HEK293 (cell line): ENCODE data around the gene ATP6V0A4.

Experiments
- CTCF ChIA-PET: fragments of 350-600 bp; formaldehyde crosslinking; extraction: SDS; loops from one replicate; lab custom pipeline; 2021; ENCODE audit warnings: antibody characterized with exemption; lab: Yijun Ruan, JAX
- POLR2A ChIA-PET: fragments of 300-600 bp; formaldehyde crosslinking; extraction: SDS; loops from one replicate; lab custom pipeline; 2020; ENCODE audit warnings: antibody characterized with exemption, inconsistent platforms; lab: Yijun Ruan, JAX
- H3K27ac ChIP-seq: fragments of 200-500 bp; sonication (Bioruptor generic); 2 replicates; pipeline ENCODE4 v1.5.1; 2014; ENCODE audit warnings: low read depth, low read length, control low read depth, inconsistent platforms; ENCODE audit errors: extremely low read depth
- H3K36me3 ChIP-seq, 2 experiments: fragments of 200-500 bp in 1 of 2; sonication (Bioruptor generic) in 1 of 2; 1 replicate in 1 of 2; 2 replicates in 1 of 2; pipeline ENCODE4 v1.5.1; 2014 to 2017; ENCODE audit warnings: inconsistent platforms in 2 of 2, low read length in 2 of 2; ENCODE audit not compliant: control insufficient read depth in 2 of 2, insufficient read depth in 1 of 2
- H3K4me1 ChIP-seq: fragments of 200-500 bp; sonication (Bioruptor generic); 2 replicates; pipeline ENCODE4 v1.5.1; 2014; ENCODE audit warnings: mild to moderate bottlenecking, low read length, inconsistent platforms; ENCODE audit not compliant: control insufficient read depth, insufficient read depth
- H3K4me3 ChIP-seq: 2 replicates; pipeline ENCODE4 v1.5.1; 2011; ENCODE audit warnings: low read depth, mild to moderate bottlenecking, control low read depth, low read length, moderate library complexity
- H3K9me3 ChIP-seq: fragments of 200-500 bp; sonication (Bioruptor generic); 2 replicates; pipeline ENCODE4 v1.5.1; 2014; ENCODE audit warnings: low read depth, low read length, inconsistent platforms; ENCODE audit not compliant: control insufficient read depth, insufficient read depth
- ELK4 ChIP-seq: IDR thresholded peaks from 2 replicates; pipeline ENCODE4 v1.6.1; 2011; ENCODE audit warnings: mild to moderate bottlenecking, low read depth, low read length, borderline replicate concordance
- IKZF3 ChIP-seq: fragments of 450-650 bp; IDR thresholded peaks from 2 replicates; pipeline ENCODE4 v1.5.0; 2018; ENCODE audit warnings: missing biosample characterization, mild to moderate bottlenecking, missing genetic modification characterization, moderate library complexity
- OSR2 ChIP-seq: fragments of 450-650 bp; formaldehyde crosslinking; IDR thresholded peaks from 2 replicates; pipeline ENCODE4 v1.5.1; 2016; ENCODE audit warnings: missing biosample characterization, missing genetic modification characterization
- PRDM2 ChIP-seq: fragments of 450-650 bp; formaldehyde crosslinking; IDR thresholded peaks from 2 replicates; pipeline ENCODE4 v1.5.1; 2016; ENCODE audit warnings: missing biosample characterization, missing genetic modification characterization, borderline replicate concordance
- SETDB1 ChIP-seq: IDR thresholded peaks from one replicate; pipeline ENCODE4 v1.6.1; 2017; ENCODE audit warnings: mild to moderate bottlenecking, low read length, moderate library complexity, mixed read lengths; ENCODE audit not compliant: insufficient read length
- ZBTB44 ChIP-seq: fragments of 450-650 bp; IDR thresholded peaks from 2 replicates; pipeline ENCODE4 v1.5.1; 2018; ENCODE audit warnings: missing biosample characterization, mild to moderate bottlenecking, missing genetic modification characterization
- ZBTB49 ChIP-seq: fragments of 450-650 bp; formaldehyde crosslinking; IDR thresholded peaks from 2 replicates; pipeline ENCODE4 v1.5.1; 2016; ENCODE audit warnings: missing biosample characterization, missing genetic modification characterization, low read depth
- ZNF148 ChIP-seq: fragments of 450-650 bp; formaldehyde crosslinking; IDR thresholded peaks from 2 replicates; pipeline ENCODE4 v1.5.0; 2017; ENCODE audit warnings: missing biosample characterization, missing genetic modification characterization, borderline replicate concordance
- ZNF23 ChIP-seq: fragments of 450-650 bp; formaldehyde crosslinking; IDR thresholded peaks from 2 replicates; pipeline ENCODE4 v1.5.1; 2016; ENCODE audit warnings: missing biosample characterization, missing genetic modification characterization, borderline replicate concordance
- ZNF26 ChIP-seq: fragments of 450-650 bp; formaldehyde crosslinking; IDR thresholded peaks from 2 replicates; pipeline ENCODE4 v1.5.1; 2016; ENCODE audit warnings: missing biosample characterization, missing genetic modification characterization
- ZNF362 ChIP-seq: fragments of 450-650 bp; formaldehyde crosslinking; IDR thresholded peaks from 2 replicates; pipeline ENCODE4 v1.5.1; 2016; ENCODE audit warnings: missing biosample characterization, missing genetic modification characterization
- ZNF585B ChIP-seq: fragments of 450-650 bp; formaldehyde crosslinking; IDR thresholded peaks from 2 replicates; pipeline ENCODE4 v1.5.1; 2016; ENCODE audit warnings: missing biosample characterization, missing genetic modification characterization
- ZNF670 ChIP-seq: fragments of 450-650 bp; formaldehyde crosslinking; IDR thresholded peaks from 2 replicates; pipeline ENCODE4 v1.5.1; 2016; ENCODE audit warnings: missing biosample characterization, missing genetic modification characterization, low read depth
- ZNF830 ChIP-seq: fragments of 450-650 bp; IDR thresholded peaks from 2 replicates; pipeline ENCODE4 v1.5.0; 2018; ENCODE audit warnings: missing biosample characterization, missing genetic modification characterization, low read depth, mild to moderate bottlenecking, moderate library complexity

ATP6V0A4 gene

GRCh38 chr7:138727336-138728099 lies 70.5 kb downstream of the ATP6V0A4 start (continued):
- TF ChIP-seq OSR2 (tag by site-specific recombination) (no peak), ZBTB44 (tag by site-specific recombination) (no peak), ZNF585B (no peak), ELK4 (no peak), ZNF148 (tag by site-specific recombination) (no peak), ZNF26 (tag by site-specific recombination) (no peak), IKZF3 (tag by site-specific recombination) (no peak), ZNF830 (tag by site-specific recombination) (no peak)
- TF ChIP-seq, all 188 proteins: peak for 0

- CTCF ChIA-PET: interaction anchor here (1.2 kb wide), 1 partner anchor 21 kb away, joined by 4 read pairs; no protein-coding TSS in a partner anchor
- no peaks in the 10 kb centered on the region for H3K9me3 ChIP-seq
- TF ChIP-seq ZNF670 (no peak), ZNF23 (tag by site-specific recombination) (no peak), ZBTB49 (tag by site-specific recombination) (no peak)
- TF ChIP-seq, all 188 proteins: peak for 0
- no peaks in the 10 kb centered on the region for H3K4me1 ChIP-seq
- no peak overlapping the region for H3K27ac ChIP-seq
- POLR2A ChIA-PET: interaction anchor here (0.6 kb wide), 2 partner anchors 24 to 133 kb away, joined by 3 read pairs; no protein-coding TSS in a partner anchor
- H3K36me3 ChIP-seq: no peaks in the 10 kb centered on the region
- H3K4me3 ChIP-seq: no peak overlapping the region
Observed at GRCh38 chr7:138726288-138726687, 71.7 kb downstream of the ATP6V0A4 start.

GRCh38 chr7:138720286-138720685 lies 77.7 kb downstream of the ATP6V0A4 start:
- no peaks in the 10 kb centered on the region for H3K4me1 ChIP-seq
- no peak overlapping the region for H3K4me3 ChIP-seq
- H3K36me3 ChIP-seq: no peaks in the 10 kb centered on the region
- no peak overlapping the region for H3K27ac ChIP-seq
- no peaks in the 10 kb centered on the region for H3K9me3 ChIP-seq
- CTCF ChIA-PET: no interaction called here
- POLR2A ChIA-PET: no interaction called here
- TF ChIP-seq SETDB1 (no peak), ZNF362 (tag by site-specific recombination) (no peak), PRDM2 (no peak)
